GM18868 (cell line): ENCODE measurements around the gene IL1RL1.

ENCODE experiments used
- ATAC-seq: cut with Tn5 transposase; IDR thresholded peaks from one replicate; pipeline ENCODE4 v1.9.1; 2021; ENCODE audit warnings: mild to moderate bottlenecking, moderate library complexity; ENCODE audit not compliant: unreplicated experiment

The IL1RL1 gene

GRCh38 chr2:102366406-102367112 is 55.2 kb downstream of the IL1RL1 start:
- ATAC-seq = peak; percentile 82

- ATAC-seq = peak; percentile 67
Measured at GRCh38 chr2:102367331-102367971, 56.1 kb downstream of the IL1RL1 start.

GRCh38 chr2:102368461-102369109 is 57.2 kb downstream of the IL1RL1 start:
- no peak for ATAC-seq

GRCh38 chr2:102369866-102370265 is 58.5 kb downstream of the IL1RL1 start:
- no peak for ATAC-seq

- no peak for ATAC-seq
Measured at GRCh38 chr2:102376052-102376591, 64.8 kb downstream of the IL1RL1 start.

GRCh38 chr2:102383722-102384121 is 72.4 kb downstream of the IL1RL1 start:
- no peak for ATAC-seq

- ATAC-seq = no peak
Measured at GRCh38 chr2:102385522-102385921, 74.2 kb downstream of the IL1RL1 start.

- no peak for ATAC-seq
Measured at GRCh38 chr2:102386004-102386403, 74.6 kb downstream of the IL1RL1 start.

GRCh38 chr2:102386867-102387541 is 75.6 kb downstream of the IL1RL1 start:
- ATAC-seq = peak; percentile 33

GRCh38 chr2:102387763-102388546 is 76.6 kb downstream of the IL1RL1 start:
- peak; percentile 83 for ATAC-seq

GRCh38 chr2:102391565-102391964 is 80.2 kb downstream of the IL1RL1 start:
- ATAC-seq = no peak

GRCh38 chr2:102392096-102392495 is 80.7 kb downstream of the IL1RL1 start:
- no peak for ATAC-seq

- ATAC-seq = no peak
Measured at GRCh38 chr2:102392942-102393341, 81.6 kb downstream of the IL1RL1 start.

GRCh38 chr2:102396012-102396411 is 84.6 kb downstream of the IL1RL1 start:
- no peak for ATAC-seq

GRCh38 chr2:102397209-102397608 is 85.8 kb downstream of the IL1RL1 start:
- no peak for ATAC-seq

GRCh38 chr2:102399499-102400141 is 88.3 kb downstream of the IL1RL1 start:
- ATAC-seq = no peak

- no peak for ATAC-seq
Measured at GRCh38 chr2:102401456-102401855, 90.1 kb downstream of the IL1RL1 start.
